Measurements from ENCODE around the gene CRYGD. TPM values are rescaled to one million over a fixed set of nuclear protein-coding genes. Genes with fewer than 3 reads are reported as not detected.

The CRYGD gene
- total and polyA plus RNA-seq, 2 of the 13 experiments (the other 11 are each of a cell fraction or from before 2014, with no cell fraction given): not detected

DNA sequence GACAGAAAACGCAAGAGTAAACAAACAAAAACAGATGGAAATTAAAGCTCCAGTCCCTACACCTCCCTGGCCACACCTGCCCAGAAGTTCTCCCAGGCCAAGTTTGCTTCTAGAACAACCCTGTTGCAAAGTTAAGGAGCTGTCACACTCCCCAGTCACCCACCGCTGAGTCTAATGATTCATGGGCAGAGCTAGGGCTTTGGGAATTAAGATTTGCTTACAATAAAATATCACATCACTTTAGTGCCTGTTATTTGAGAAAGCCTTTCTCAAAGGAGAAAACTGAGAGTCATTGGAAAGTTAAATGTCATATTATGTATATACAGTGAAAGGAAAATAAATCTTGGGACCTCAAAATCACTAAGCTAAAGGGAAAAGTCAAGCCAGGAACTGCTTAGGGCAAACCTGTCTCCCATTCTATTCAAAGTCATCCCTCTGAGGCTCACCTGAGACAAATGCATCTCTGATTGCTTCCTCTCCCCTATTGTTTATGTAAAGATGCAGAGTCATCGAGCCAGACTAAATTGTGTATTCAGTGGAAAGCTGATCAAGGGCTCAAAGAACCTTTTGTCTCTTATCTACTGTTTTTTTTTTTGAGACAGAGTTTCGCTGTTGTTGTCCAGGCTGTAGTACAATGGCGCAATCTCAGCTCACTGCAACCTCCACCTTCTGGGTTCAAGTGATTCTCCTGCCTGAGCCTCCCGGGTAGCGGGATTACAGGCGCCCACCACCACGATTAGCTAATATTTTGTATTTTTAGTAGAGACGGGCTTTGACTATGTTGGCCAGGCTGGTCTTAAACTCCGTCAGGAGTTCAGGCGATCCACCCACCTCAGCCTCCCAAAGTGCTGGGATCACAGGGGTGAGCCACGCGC lies 18.8 kb upstream of the CRYGD start (continued):
- TF ChIP-seq STAG1 (CRISPR knock-in tag; IDR thresholded peaks at IDR 0.05) (0 out of 2 replicates have a peak, but pooled peaks have one; percentile 5), IRF1 (CRISPR knock-in tag; IDR thresholded peaks at IDR 0.05; ENCODE audit: low read depth) (no peak), SIX4 (CRISPR knock-in tag; IDR thresholded peaks at IDR 0.05) (no peak), SRY (CRISPR knock-in tag; IDR thresholded peaks at IDR 0.05) (no peak), EEA1 (CRISPR knock-in tag; IDR thresholded peaks at IDR 0.05; ENCODE audit: borderline replicate concordance) (no peak), ZNF781 (CRISPR knock-in tag; IDR thresholded peaks at IDR 0.05; ENCODE audit: borderline replicate concordance, not compliant biosample characterization) (no peak), NCOA5 (CRISPR knock-in tag; IDR thresholded peaks at IDR 0.05) (no peak), CHD2 (IDR thresholded peaks at IDR 0.05; ENCODE audit: low read depth, low read length) (no peak), SRSF9 (IDR thresholded peaks at IDR 0.05; ENCODE audit: borderline replicate concordance, insufficient read depth, low read depth, low read length, poor library complexity, severe bottlenecking) (no peak), CEBPB (IDR thresholded peaks at IDR 0.05; ENCODE audit: borderline replicate concordance, low read depth, low read length) (peak; percentile 82), ZNF614 (CRISPR knock-in tag; IDR thresholded peaks at IDR 0.05; ENCODE audit: borderline replicate concordance) (no peak), MIER3 (CRISPR knock-in tag; IDR thresholded peaks at IDR 0.05; ENCODE audit: borderline replicate concordance) (no peak), ZNF468 (CRISPR knock-in tag; IDR thresholded peaks at IDR 0.05) (no peak), SKIL (CRISPR knock-in tag; IDR thresholded peaks at IDR 0.05; ENCODE audit: borderline replicate concordance) (peak; percentile 68; the same call in 1 of the 2 replicates), ZNF431 (CRISPR knock-in tag; IDR thresholded peaks at IDR 0.05; ENCODE audit: borderline replicate concordance, low read depth) (no peak), ZNF484 (CRISPR knock-in tag; IDR thresholded peaks at IDR 0.05; ENCODE audit: borderline replicate concordance, low read depth) (no peak), TBP (CRISPR knock-in tag; IDR thresholded peaks at IDR 0.05) (no peak), ZSCAN30 (CRISPR knock-in tag; IDR thresholded peaks at IDR 0.05) (no peak), ASH2L (IDR thresholded peaks at IDR 0.05; ENCODE audit: insufficient read length, low read depth, low read length) (peak; percentile 21), ZNF335 (CRISPR knock-in tag; IDR thresholded peaks at IDR 0.05) (peak; percentile 29; the same call in 1 of the 2 replicates), ZKSCAN5 (CRISPR knock-in tag; IDR thresholded peaks at IDR 0.05) (no peak)
- TF ChIP-seq, protein P1, sequence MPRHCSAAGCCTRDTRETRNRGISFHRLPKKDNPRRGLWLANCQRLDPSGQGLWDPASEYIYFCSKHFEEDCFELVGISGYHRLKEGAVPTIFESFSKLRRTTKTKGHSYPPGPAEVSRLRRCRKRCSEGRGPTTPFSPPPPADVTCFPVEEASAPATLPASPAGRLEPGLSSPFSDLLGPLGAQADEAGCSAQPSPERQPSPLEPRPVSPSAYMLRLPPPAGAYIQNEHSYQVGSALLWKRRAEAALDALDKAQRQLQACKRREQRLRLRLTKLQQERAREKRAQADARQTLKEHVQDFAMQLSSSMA (CRISPR knock-in tag; IDR thresholded peaks at IDR 0.05): no peak

All from HepG2 (cell line).